NK-92 (cell line): Measurements from ENCODE around the gene PI4KB.

ENCODE experiments used
- DNase-seq: peaks from one replicate; lab custom pipeline; 2025; ENCODE audit not compliant: unreplicated experiment; lab: John Stamatoyannopoulos, UW

Gene PI4KB

DNA sequence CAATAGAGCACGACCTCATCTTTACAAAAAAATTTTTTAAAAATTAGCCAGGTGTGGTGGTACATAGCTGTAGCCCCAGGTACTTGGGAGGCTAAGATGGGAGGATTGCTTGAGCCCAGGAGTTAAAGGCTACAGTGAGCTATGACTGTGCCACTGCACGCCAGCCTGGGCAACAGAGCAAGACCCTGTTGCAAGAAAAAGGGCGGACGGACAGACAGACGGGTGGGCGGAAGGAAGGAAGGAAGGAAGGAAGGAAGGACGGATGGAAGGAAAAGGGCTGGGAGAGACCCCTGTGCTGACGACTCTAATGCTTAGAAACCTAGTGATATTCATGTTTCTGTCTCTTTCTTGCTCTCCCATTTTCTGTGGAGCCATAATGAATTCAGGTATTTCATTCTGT, 14.4 kb downstream of the PI4KB start:
- DNase-seq: no peak

DNA sequence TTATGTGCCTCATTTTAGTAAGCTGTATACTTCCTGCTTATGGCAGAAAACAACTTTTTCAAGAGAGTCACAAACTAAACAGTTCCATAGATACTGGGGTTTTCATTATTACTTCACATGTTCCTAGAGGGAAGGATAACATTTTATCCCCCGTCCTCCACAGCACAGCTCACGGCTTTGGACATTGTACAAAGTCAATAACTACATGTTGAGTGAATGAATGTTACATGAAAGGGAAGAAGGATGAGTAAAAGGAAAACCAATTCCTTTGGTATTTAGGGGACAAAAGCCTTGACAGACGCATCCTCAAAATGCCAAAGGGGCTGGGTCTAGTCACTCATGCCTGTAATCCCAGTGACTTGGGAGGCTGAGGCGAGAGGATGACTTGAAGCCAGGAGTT, 14.8 kb downstream of the PI4KB start:
- no peak for DNase-seq

DNA sequence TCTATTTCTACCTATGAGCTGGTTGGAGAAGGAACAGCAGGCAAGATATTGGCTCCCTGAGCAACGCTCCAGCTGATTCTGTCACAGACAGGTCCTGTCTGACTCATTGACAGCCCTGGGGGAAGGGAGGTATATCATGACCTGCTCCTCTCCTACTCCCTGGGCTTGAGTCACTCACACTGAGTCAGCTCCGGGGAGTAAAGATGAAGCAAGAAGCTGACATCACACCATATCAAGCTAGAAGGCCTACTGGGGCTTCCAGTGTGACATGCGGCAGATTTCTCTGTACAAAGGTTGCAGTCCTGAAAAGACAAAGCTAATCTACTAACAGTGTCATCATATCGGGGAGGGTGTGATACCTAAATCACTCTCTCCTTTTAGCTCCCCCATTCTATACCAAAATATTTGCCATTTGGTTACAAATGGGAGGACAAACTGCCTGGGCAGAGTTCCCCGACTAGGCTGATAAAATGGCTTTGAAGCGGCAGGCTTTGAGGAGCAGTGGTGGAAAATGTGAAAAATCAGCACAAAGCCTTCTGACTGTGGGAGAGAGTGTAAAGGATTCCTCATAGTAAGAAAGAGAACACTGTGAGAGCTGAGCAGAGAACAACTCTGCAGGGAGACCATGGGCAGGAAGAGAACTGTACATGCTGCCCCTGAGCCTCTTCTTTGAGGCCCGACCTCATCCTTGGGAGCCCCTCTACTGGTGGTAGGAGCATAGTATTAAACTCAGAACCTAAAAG, 15.5 kb downstream of the PI4KB start:
- DNase-seq: no peak

DNA sequence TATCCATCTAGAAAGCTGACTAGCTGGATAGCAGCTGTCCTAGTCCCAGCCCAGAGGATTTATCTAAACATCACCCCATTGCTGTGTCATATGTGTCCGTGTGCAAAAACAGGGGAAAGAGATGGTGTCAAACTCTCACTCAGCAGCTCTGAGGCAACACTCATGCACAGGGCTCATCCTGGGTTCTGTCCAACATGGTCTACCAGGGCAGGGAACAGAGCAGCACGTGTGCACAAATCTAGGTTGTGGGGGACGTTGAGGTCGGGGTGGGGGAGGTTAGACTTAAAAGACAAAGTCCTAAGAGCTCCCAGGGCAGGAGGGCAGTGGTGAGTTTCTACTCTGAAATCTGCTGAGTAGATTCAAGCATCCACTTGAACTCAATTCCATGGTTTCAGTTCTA, 16.2 kb downstream of the PI4KB start:
- DNase-seq: no peak

DNA sequence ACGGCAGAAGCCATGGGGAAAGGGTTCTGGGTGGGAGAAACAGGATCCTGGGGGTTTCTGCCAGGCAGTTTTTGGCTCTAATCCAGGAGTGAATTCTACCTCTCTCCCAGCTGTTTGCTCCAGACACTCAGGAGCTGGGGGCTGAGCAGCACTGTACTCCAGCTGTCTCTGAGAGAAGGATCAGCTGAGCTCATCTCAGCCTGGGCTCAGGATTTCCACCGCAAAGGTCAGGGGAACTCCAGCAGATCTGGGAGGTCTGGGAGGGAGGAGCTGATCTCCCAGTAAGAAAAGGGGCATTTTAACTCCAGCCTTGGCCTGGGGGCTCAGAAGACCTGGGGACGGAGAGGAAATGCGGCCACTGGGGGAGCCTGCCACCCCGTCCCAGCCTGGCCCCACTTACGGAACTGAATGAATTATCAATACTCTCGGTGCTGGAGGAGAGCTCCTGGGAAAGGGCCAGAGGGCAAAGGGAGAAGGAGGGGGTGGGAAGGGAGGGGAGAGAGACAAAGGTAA, 17.3 kb downstream of the PI4KB start:
- DNase-seq: no peak

DNA sequence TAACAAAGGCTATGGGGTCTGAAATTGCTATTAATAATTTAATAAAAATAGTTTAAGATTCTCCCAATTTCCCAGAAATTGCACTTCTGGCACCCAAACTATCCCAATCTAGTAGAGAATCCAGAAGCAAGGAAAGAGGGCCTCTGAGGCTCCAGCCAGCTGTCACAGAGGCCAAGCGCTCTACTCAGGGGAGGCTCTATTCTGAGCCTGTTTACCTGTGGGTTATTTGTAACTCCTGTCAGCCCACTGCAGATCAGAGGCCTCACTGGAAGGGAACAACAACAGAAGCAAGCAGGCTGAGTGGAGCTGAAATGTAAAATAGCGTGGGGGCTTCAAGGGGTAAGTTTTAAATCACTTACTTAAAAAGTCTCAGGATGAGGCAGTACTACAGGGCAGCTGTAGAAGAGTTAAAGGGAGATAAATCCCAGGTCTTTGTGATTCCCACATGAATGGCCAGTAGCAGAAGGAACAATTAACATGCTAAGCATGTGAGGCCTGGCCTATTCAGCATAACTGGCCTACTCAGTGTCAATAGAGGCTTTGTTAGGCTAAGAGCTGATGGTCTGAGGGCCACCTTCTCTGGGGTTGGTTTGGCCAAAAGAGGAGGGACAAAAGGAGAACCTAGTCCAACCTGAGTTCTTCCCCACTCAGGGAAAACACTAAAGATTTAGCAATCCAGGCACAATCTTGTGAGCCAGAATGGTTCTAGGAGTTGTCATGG, 32.3 kb downstream of the PI4KB start:
- no peak for DNase-seq

DNA sequence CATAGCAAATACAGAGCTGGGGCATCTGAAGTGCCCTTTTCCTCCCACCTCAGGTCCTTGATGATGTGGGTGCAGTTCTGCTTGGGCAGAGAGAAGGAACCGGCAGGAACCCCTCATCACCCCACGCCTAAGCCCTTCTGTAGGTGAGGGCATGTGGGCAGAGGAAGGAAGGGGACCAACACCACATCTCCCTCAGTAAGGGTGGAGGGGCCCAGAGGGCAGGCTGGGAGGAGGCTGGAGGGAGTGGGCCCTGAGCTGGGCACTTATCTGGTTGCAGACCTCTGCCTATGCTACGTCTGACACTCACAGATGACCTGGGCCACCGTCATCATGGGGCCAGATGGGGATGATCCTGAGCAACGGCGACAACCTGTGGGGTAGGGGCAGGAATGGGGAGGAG, 34.1 kb downstream of the PI4KB start:
- DNase-seq: no peak

DNA sequence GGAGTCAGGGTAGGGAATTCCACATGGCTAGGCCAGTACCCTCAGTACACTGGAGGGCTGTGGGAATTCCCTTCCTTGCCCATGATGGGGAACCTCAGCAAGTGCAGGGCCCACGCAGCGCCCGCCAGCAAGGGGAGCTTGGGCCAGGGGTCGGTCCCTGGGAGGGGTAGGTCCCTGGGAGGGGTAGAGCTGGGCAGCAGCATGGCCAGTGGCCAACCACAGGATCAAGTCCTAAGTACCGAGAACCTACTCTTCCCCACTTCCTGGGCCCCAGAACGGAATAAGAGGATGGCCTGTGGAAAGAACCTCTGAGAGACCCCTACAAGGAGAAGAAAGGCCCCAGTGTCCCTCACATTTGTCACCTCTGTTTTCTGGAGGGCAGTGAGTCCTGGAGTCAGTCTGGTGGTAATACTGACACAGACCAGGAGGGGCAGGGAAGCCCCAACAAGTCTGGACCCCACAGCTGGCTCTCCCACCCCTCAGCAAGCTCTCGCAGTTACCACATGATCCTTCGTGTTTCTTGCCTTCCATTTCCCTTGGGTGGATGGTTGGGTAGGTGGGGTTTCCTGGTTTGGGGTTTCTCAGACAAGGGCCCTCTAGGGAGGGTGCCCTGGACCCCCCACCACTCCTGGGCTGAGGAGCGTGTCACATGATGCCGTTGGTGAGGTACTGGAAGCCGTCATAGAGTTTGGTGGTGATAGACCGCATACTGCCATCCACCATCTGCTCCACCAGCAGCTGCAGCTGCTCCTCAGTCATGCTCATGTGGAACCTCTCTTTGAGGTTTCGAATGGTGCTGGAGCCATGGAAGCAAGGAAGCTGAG, 34.8 kb downstream of the PI4KB start:
- no peak for DNase-seq

DNA sequence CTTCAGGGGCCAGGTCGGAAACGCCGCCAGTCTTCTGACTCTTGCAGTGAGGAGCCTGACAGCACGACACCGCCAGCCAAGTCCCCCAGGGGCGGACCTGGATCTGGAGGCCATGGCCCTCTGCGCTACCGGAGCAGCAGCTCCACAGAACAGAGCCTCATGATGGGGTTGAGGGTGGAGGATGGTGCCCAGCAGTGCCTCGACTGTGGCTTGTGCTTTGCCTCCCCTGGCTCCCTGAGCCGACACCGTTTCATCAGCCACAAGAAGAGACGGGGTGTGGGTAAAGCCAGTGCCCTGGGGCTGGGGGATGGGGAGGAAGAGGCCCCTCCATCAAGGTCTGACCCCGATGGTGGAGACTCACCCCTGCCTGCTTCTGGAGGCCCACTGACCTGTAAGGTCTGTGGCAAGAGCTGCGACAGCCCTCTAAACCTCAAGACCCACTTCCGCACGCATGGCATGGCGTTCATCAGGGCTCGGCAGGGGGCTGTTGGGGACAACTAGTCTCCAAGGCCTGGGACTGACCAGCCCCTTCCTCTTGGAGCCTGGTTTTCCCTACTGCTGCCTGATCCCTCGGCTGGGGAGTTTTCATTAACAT, 36.4 kb downstream of the PI4KB start:
- DNase-seq: no peak

DNA sequence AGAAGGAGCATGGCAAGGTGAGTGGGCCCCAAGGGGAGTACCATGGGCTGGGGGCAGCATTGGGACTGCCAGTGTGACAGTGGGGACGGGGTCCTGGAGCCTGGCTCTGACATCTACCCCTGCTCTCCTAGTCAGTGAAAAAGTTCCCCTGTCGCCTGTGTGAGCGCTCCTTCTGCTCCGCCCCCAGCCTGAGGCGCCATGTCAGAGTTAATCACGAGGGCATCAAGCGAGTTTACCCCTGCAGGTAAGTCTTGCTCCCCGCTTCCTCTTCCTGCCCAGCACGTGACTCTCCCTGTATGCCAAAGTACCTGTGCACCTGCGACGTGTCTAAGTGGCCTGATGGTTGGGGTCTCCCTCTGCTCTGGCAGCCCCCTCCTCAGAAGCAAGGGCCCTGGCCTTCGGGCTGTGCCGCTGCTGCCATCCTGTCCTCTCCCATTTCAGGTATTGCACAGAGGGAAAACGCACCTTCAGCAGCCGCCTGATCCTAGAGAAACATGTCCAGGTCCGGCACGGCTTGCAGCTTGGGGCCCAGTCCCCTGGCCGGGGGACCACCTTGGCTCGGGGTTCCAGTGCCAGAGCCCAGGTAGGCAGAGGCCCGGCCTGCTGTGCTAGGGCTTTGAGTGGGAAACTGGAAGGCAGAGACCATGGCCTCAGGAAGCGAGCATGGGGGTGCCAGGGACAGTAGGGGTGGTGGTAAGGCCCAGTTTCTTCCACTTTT, 37.1 kb downstream of the PI4KB start:
- DNase-seq: no peak

DNA sequence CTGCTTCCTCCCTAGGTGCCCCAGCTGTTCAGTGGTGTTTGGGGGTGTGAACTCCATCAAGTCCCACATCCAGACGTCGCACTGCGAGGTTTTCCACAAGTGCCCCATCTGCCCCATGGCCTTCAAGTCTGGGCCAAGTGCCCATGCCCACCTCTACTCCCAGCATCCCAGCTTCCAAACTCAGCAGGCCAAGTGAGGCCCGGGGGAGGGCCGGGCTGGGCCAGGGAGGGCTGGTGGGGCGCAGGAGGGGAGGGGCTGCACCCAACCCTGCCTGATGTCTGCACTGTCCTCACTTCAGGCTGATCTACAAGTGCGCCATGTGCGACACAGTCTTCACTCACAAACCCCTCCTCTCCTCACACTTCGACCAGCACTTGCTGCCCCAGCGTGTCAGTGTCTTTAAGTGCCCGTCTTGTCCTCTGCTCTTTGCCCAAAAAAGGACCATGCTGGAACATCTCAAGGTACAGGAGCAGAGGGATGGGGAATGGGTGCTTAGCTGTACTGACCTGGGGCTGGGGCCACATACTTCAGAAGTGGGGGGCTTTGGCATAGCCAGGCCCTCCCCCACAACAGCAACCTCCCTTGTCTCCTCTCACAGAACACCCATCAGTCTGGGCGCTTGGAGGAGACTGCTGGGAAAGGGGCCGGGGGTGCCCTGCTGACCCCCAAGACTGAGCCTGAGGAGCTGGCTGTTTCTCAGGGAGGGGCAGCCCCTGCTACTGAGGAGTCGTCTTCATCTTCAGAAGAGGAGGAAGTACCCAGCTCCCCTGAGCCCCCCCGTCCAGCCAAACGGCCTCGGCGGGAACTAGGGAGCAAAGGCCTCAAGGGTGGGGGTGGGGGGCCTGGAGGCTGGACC, 37.9 kb downstream of the PI4KB start:
- DNase-seq: no peak

DNA sequence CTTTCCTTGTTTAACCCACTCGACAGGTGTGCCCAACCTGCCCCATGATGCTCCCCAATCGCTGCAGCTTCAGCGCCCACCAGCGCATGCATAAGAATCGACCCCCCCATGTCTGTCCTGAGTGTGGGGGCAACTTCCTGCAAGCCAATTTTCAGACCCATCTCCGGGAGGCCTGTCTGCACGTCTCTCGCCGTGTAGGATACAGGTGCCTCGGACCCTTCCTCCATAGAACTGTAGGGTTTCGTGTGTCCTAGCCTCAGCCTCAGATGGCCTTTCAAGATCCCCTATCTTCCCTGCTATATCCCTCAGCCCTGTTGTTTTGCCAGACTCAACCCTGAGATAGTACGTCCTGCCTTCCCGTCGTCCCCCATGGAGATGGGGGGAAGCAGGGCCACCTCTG, 38.7 kb downstream of the PI4KB start:
- no peak for DNase-seq

DNA sequence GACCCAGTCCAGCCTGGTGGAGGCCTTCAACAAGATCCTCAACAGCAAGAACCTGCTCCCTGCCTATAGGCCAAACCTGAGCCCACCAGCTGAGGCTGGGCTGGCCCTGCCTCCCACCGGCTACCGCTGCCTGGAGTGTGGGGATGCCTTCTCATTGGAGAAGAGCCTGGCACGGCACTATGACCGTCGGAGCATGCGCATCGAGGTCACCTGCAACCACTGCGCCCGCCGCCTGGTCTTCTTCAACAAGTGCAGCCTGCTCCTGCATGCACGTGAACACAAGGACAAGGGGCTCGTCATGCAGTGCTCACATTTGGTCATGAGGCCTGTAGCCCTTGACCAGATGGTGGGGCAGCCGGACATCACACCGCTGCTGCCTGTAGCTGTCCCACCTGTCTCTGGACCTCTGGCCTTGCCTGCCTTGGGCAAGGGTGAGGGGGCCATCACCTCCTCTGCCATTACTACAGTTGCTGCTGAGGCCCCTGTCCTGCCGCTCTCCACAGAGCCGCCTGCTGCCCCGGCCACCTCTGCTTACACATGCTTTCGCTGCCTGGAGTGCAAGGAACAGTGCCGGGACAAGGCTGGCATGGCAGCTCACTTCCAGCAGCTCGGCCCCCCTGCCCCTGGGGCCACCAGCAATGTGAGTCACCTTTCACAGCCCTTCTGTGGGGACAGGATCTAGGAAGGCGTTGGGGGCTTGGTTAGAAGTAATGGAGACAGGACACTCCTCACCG, 39.3 kb downstream of the PI4KB start:
- DNase-seq: no peak

DNA sequence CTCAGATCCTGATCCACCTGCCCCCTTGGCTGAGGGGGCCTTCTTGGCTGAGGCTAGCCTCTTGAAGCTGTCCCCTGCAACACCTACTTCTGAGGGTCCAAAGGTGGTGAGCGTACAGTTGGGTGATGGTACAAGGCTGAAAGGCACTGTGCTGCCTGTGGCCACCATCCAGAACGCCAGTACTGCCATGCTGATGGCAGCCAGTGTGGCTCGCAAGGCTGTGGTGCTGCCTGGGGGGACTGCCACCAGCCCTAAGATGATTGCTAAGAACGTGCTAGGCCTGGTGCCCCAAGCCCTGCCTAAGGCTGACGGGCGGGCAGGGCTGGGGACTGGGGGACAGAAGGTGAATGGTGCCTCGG, 39.9 kb downstream of the PI4KB start:
- DNase-seq: no peak

DNA sequence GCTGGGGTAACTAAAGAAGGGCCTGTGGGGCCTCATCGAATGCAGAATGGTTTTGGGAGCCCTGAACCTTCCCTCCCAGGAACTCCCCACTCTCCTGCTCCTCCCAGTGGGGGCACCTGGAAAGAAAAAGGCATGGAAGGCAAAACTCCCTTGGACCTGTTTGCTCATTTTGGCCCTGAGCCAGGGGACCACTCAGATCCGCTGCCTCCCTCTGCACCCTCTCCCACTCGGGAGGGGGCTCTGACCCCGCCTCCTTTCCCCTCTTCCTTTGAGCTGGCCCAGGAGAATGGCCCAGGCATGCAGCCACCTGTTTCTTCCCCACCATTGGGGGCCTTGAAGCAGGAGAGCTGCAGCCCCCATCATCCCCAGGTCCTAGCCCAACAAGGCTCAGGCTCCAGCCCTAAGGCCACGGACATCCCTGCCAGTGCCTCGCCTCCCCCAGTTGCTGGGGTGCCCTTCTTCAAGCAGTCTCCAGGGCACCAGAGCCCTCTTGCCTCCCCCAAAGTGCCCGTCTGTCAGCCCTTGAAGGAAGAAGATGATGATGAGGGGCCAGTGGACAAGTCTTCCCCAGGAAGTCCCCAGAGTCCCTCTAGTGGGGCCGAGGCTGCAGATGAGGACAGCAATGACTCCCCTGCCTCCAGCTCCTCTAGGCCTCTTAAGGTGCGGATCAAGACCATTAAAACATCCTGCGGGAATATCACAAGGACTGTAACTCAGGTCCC, 40.4 kb downstream of the PI4KB start:
- DNase-seq: no peak

DNA sequence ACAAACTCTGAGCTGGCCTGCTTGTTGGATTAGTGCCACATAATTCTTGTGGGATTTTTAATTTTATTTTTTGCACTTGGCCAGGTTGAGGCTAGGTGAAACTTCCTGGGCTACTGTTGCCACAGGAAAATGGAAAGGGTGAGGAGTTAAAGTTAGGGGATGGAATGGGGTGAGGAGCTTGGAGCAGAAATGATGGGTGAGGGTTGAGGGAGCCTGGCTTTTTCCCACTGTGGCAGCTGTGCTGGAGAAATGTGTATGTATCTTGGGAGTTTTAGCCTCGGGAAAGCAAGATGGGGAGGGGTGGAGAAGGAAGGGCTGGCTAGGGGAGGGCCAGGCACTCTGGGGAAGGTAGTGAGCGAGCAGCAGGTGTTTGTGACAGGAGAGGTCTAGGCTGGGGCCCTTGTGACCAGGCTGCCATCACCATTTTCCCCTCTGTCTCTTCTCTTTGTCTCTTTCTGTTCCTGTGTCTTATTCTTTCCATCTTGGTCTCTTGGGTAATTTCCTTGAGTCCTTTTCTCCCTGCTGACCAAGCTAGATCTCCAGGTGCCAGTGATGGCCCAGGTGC, 43.1 kb downstream of the PI4KB start:
- no peak for DNase-seq

DNA sequence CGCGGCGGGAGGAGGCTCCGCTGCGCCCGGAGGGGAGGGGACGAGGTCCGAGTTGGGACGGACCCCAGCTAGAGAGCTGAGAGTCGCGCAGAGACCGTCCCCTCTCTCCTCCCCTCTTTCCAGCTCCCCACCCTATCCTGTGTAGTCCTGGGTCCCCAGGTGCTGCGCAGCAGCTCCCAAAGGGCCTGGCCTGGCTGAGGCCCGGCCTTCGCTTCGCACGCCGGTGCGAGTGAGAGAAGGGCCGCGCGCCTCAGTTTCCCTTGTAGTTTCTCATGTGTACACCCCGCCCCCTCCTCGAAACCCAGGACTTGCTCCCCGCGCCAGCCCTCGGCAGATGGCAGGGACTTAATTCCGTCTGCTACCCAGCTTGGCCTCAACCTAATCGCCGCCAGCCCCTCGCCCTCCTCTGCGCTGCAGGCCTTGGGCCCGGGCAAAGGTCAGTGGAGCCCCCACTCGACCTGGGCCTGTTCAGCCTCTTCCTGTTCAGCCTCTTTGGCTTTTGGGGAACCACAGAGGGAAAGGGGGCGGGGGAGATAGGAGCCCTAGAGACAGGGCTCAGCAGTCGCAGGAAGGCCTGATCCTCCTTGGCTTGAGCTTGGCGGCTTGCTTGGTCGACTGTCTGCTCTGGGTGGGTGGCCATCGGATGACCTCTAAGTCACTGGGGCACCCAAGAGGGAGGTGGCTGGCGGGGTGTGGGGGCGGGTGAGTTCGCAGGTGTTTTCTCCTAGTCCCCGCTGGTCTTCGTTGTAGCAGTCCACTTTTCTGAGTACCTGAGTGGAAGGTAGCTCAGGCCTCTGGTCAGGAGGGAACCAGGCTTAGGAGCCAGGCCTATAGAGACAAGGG, 44.1 kb downstream of the PI4KB start:
- DNase-seq: no peak
